ENCODE data around the gene CCDC178. TPM values are rescaled to one million over a fixed set of nuclear protein-coding genes. Genes with fewer than 3 reads are reported as not detected.

CCDC178 gene
- total RNA-seq, 4 donors from 2014 or later: 0.78 to 8.7 (median 2.2) TPM

- no peak overlapping the region for H3K27ac ChIP-seq
- 44 to 64% methylated on average over 2 of the region's 2 CpGs for WGBS, 2 donors
- no peak overlapping the region for H3K4me3 ChIP-seq
- peaks cover 0 to 4% (median 0%) of the 10 kb centered on the region in 4 donors for H3K9me3 ChIP-seq
- TF ChIP-seq CTCF (IDR thresholded peaks at IDR 0.05) (no peak), EP300 (IDR thresholded peaks at IDR 0.05) (no peak), POLR2A (IDR thresholded peaks at IDR 0.05) (no peak)
- no peaks in the 10 kb centered on the region for H3K27me3 ChIP-seq
- peaks cover 0 to 10% (median 0%) of the 10 kb centered on the region in 4 donors for H3K4me1 ChIP-seq
- no peaks in the 10 kb centered on the region for H3K36me3 ChIP-seq
- no peak for DNase-seq (ENCODE audit: low spot score in 2 of 2)
Observed at GRCh38 chr18:33444709-33445108, 4.2 kb upstream of the CCDC178 start.

DNA sequence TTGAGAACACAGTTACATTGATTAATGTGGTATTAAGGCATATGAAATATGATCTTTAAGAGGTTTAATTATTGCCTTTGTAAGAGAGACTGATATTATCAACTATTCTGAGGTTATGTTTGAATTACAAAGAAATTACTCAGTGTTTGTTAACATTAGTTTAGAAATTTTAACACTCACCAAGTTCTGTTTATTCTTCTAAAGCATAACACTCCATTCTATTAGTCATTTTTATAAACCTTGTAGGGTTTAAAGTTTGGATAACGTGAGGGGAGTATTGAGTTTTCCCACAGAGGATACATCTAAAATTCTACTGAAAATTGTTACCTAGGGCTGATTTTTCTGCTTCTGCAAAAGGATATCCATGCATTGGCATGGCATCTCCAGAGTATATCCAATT is 7.7 kb downstream of the CCDC178 start:
- Histone ChIP-seq H3K9me3 (no peaks in the 10 kb centered on the region), H3K36me3 (no peaks in the 10 kb centered on the region), H3K27me3 (no peaks in the 10 kb centered on the region), H3K4me3 (no peak overlapping the region), H3K27ac (no peak overlapping the region), H3K4me1 (no peaks in the 10 kb centered on the region)
- no peak for DNase-seq (ENCODE audit: low spot score in 2 of 2)
- WGBS, 2 donors: 69 to 71% methylated on average over 1 of the region's 1 CpG
- TF ChIP-seq POLR2A (IDR thresholded peaks at IDR 0.05) (no peak), CTCF (IDR thresholded peaks at IDR 0.05) (no peak), EP300 (IDR thresholded peaks at IDR 0.05) (no peak)

DNA sequence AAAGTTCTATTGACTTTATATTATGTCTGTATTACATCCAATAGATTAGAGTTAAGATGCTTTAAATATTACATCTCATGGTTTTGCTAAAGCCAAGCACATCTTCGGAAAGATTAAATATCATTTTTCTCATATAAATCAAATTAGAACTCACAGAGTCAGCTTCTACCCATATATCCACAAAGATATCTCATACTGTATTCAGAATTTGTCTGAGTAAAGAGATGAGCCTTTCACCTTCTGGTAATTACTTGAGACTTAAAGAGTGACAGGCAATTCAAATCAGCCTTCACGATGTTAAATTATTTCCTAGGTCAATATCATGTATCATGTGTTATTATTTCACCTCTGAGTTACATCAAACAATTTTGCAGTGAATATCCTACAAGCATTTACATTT is 13.0 kb downstream of the CCDC178 start:
- Histone ChIP-seq H3K27ac (no peak overlapping the region), H3K4me1 (no peaks in the 10 kb centered on the region), H3K27me3 (no peaks in the 10 kb centered on the region), H3K4me3 (no peak overlapping the region), H3K36me3 (no peaks in the 10 kb centered on the region), H3K9me3 (no peaks in the 10 kb centered on the region)
- TF ChIP-seq POLR2A (IDR thresholded peaks at IDR 0.05) (no peak), CTCF (IDR thresholded peaks at IDR 0.05) (no peak), EP300 (IDR thresholded peaks at IDR 0.05) (no peak)
- 84 to 91% methylated on average over 2 of the region's 2 CpGs for WGBS, 2 donors
- DNase-seq (ENCODE audit: low spot score in 2 of 2): no peak

- Histone ChIP-seq H3K27ac (no peak overlapping the region), H3K4me3 (no peak overlapping the region), H3K36me3 (no peaks in the 10 kb centered on the region), H3K27me3 (no peaks in the 10 kb centered on the region), H3K4me1 (no peaks in the 10 kb centered on the region), H3K9me3 (no peaks in the 10 kb centered on the region)
- TF ChIP-seq CTCF (IDR thresholded peaks at IDR 0.05) (no peak), EP300 (IDR thresholded peaks at IDR 0.05) (no peak), POLR2A (IDR thresholded peaks at IDR 0.05) (no peak)
- no peak for DNase-seq (ENCODE audit: low spot score in 2 of 2)
- WGBS, 2 donors: 81 to 85% methylated on average over 14 of the region's 14 CpGs
Observed at GRCh38 chr18:33424266-33424946, 16.1 kb downstream of the CCDC178 start.

- no peaks in the 10 kb centered on the region for H3K36me3 ChIP-seq
- H3K27me3 ChIP-seq: no peaks in the 10 kb centered on the region
- no peak overlapping the region for H3K27ac ChIP-seq
- no peaks in the 10 kb centered on the region for H3K4me1 ChIP-seq
- no peak for TF ChIP-seq POLR2A (IDR thresholded peaks at IDR 0.05)
- TF ChIP-seq CTCF (IDR thresholded peaks at IDR 0.05): no peak
- TF ChIP-seq EP300 (IDR thresholded peaks at IDR 0.05): no peak
- no peak for DNase-seq (ENCODE audit: low spot score in 2 of 2)
- H3K9me3 ChIP-seq: peaks cover 0 to under 1% (median 0%) of the 10 kb centered on the region in 4 donors
- WGBS, 2 donors: 32 to 37% methylated on average over 1 of the region's 1 CpG
- no peak overlapping the region for H3K4me3 ChIP-seq
Observed at GRCh38 chr18:33421225-33421624, 19.3 kb downstream of the CCDC178 start.
